ENCODE measurements around the gene NR4A1. TPM values are rescaled to one million over a fixed set of nuclear protein-coding genes. Genes with fewer than 3 reads are reported as not detected.

Gene NR4A1
- polyA plus RNA-seq, 1 experiment, result 18.6 TPM

- Histone ChIP-seq H3K36me3 (ENCODE audit: control insufficient read depth, insufficient read depth, low read length) (no peaks in the 10 kb centered on the region), H3K27me3 (ENCODE audit: control insufficient read depth, insufficient read depth, low read length) (no peaks in the 10 kb centered on the region), H3K4me3 (ENCODE audit: low read depth, low read length) (no peak overlapping the region)
- ChIA-PET POLR2A (no interaction called here), CTCF (interaction anchor here (1.1 to 1.4 kb wide), 2 partner anchors 15 to 41 kb away, joined by 3 to 6 read pairs; no protein-coding TSS in a partner anchor)
- TF ChIP-seq, protein P1, sequence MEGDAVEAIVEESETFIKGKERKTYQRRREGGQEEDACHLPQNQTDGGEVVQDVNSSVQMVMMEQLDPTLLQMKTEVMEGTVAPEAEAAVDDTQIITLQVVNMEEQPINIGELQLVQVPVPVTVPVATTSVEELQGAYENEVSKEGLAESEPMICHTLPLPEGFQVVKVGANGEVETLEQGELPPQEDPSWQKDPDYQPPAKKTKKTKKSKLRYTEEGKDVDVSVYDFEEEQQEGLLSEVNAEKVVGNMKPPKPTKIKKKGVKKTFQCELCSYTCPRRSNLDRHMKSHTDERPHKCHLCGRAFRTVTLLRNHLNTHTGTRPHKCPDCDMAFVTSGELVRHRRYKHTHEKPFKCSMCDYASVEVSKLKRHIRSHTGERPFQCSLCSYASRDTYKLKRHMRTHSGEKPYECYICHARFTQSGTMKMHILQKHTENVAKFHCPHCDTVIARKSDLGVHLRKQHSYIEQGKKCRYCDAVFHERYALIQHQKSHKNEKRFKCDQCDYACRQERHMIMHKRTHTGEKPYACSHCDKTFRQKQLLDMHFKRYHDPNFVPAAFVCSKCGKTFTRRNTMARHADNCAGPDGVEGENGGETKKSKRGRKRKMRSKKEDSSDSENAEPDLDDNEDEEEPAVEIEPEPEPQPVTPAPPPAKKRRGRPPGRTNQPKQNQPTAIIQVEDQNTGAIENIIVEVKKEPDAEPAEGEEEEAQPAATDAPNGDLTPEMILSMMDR (IDR thresholded peaks at IDR 0.05; ENCODE audit: insufficient read depth, low read depth, low read length), result no peak
- no peak for DNase-seq (ENCODE audit: low read depth)
These were observed 15.3 kb downstream of the NR4A1 start for GRCh38 chr12:52066346-52067080.

- TF ChIP-seq, protein P1 (IDR thresholded peaks at IDR 0.05; ENCODE audit: insufficient read depth, low read depth, low read length), result no peak
- no peaks in the 10 kb centered on the region for H3K36me3 ChIP-seq (ENCODE audit: control insufficient read depth, insufficient read depth, low read length)
- H3K4me3 ChIP-seq (ENCODE audit: low read depth, low read length), result no peak overlapping the region
- DNase-seq (ENCODE audit: low read depth), result no peak
- ChIA-PET CTCF (no interaction called here), POLR2A (no interaction called here)
- H3K27me3 ChIP-seq (ENCODE audit: control insufficient read depth, insufficient read depth, low read length), result no peaks in the 10 kb centered on the region
These were observed 15.8 kb downstream of the NR4A1 start for GRCh38 chr12:52067081-52067374.

DNA sequence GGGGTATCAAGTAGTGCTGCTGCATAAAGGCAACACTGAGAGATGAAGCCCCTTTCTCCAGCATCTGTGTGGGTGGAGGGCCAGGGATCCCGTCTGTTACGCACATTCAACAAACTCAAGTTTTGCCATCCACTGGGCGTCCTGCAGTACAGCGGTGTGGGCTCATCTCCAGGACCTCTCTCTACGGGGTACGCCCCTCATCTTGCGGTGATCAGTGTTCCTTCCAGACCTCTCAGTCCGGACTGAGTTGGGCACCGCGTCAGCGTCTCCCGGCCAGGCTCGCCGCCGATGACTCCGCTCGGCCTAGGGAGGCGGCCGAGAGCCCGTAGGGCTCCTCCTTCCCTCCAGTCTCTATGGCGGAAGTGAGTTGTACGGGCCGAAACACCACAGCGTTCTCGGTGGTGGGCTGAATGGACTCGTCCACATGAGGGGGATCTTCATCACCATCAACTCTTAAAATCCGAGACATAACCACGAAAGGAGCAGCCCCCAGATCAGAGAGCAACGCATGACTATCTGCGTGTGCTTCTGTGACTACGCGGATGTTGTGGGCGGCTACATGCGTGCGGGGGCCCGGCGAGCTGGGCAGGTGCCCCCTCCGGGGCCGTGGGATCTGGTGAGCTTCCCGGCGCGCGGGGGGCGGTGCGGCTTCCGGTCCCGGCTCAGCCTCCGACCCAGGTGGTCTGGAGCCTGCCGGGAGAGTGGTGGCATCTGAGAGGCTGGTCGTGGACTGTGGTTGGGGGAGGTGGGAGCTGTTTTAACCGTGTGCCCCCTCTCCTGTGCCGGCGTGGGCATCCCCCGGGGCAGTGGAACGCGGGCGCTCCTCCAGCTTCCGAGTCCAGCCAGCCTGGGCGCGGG, 18.3 kb downstream of the NR4A1 start, which contains the start of gene ATG101:
TSS of gene ATG101 (plus strand) at position 652 of the 858 bp plus-strand sequence. CDS start 3,673 bp downstream, outside the sequence.
- CTCF ChIA-PET, result interaction anchor here (0.8 to 25.8 kb wide), 13 partner anchors 8 to 40 kb away, joined by 3 to 974 read pairs (median 6); partner anchors contain the start of genes NR4A1 and SMIM41
- H3K4me3 ChIP-seq (ENCODE audit: low read depth, low read length), result peak within 1 kb of the TSS; percentile 58
- peaks cover 7% of the 10 kb centered on the region for H3K36me3 ChIP-seq (ENCODE audit: control insufficient read depth, insufficient read depth, low read length)
- POLR2A ChIA-PET, result interaction anchor here (0.7 kb wide), 1 partner anchor 10 kb away, joined by 3 read pairs; no protein-coding TSS in a partner anchor
- TF ChIP-seq, protein P1 (IDR thresholded peaks at IDR 0.05; ENCODE audit: insufficient read depth, low read depth, low read length), result peak; percentile 91
- DNase-seq (ENCODE audit: low read depth), result peak; percentile 45
- no peaks in the 10 kb centered on the region for H3K27me3 ChIP-seq (ENCODE audit: control insufficient read depth, insufficient read depth, low read length)

GRCh38 chr12:52070185-52070925, 19.1 kb downstream of the NR4A1 start:
- peaks cover 7% of the 10 kb centered on the region for H3K36me3 ChIP-seq (ENCODE audit: control insufficient read depth, insufficient read depth, low read length)
- TF ChIP-seq, protein P1 (IDR thresholded peaks at IDR 0.05; ENCODE audit: insufficient read depth, low read depth, low read length), result no peak
- ChIA-PET CTCF (interaction anchor here (0.9 to 25.8 kb wide), 13 partner anchors 8 to 67 kb away, joined by 4 to 974 read pairs (median 7); partner anchors contain the start of genes NR4A1 and SMIM41), POLR2A (interaction anchor here (0.7 kb wide), 1 partner anchor 10 kb away, joined by 3 read pairs; no protein-coding TSS in a partner anchor)
- H3K4me3 ChIP-seq (ENCODE audit: low read depth, low read length), result peak overlapping the region; percentile 58
- DNase-seq (ENCODE audit: low read depth), result no peak
- H3K27me3 ChIP-seq (ENCODE audit: control insufficient read depth, insufficient read depth, low read length), result no peaks in the 10 kb centered on the region
